Stimulated activated CD4-positive, alpha-beta T cell treated with anti-CD3 and anti-CD28 coated beads, Interleukin-12 subunit alpha, Interleukin-12 subunit beta, amount 100 ng/mL, for 48 hours (primary cell): ENCODE data around the gene XPNPEP1.

Source experiments
- DNase-seq, 3 donors: peaks; one replicate each; pipeline ENCODE4 v3.0.0-alpha.2; 2020; ENCODE audit warnings: low read depth in 2 of 3, low spot score in 1 of 3

Gene XPNPEP1

GRCh38 chr10:109895095-109895818 lies 28.1 kb downstream of the XPNPEP1 start:
- no peak for DNase-seq

DNA sequence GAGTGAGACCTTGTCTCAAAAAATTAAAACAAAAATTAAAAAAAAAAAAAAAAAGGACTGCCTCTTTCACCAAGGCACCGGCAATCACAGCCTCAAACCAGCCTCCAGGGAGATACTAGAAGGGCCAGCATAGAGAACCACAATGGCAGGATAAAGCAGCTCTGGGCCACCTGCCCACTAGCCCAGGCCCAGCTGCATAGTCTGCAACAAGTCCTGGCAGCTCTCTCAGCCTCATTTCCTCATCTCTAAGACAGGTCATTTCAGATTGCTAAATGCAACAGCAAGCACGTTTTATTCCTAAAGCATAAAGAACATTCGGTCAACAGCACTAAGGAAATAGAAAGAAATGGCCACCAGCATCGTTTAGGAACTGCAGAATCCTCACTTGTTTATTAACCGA lies 28.8 kb downstream of the XPNPEP1 start:
- DNase-seq = no peak

GRCh38 chr10:109893386-109893785 lies 29.9 kb downstream of the XPNPEP1 start:
- DNase-seq = no peak

DNA sequence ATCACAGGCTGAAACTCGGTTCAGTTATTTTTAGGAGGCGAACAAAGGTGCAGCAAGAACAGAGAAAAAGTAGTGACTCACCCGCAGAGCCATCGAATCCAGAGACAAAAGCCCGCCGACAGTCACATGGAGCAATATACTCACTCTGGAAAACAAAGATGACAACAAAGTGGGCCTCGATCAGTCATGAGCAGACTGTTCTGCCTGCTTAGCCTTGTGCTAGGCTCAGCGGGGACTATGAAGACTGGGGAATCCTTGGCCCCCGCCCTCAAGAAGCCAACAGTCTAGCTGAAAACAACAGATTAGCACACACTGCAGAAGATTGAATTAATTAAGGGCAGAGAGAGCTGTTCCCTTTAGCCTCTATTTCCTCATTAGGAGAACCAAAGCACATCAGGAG lies 30.4 kb downstream of the XPNPEP1 start:
- DNase-seq = no peak

DNA sequence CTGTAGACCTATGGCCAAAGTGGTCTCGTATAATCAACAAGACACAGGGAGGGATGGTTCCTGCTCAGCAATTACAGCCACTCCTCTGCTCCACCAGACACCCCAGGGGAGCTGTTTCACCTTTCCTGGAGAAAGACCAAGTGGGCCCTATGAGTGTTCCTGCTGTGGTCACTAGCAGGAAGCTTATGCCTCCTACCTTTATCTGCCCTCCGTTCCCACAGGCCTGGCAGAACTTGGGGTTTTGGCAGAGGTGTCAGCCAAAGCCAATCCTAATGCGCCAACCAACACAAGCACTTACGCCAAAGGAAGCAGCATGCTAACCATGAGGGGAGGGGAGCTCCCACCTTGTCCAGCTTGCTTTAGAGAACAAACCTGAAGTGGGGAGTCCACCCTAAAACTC lies 31.2 kb downstream of the XPNPEP1 start:
- DNase-seq = no peak

DNA sequence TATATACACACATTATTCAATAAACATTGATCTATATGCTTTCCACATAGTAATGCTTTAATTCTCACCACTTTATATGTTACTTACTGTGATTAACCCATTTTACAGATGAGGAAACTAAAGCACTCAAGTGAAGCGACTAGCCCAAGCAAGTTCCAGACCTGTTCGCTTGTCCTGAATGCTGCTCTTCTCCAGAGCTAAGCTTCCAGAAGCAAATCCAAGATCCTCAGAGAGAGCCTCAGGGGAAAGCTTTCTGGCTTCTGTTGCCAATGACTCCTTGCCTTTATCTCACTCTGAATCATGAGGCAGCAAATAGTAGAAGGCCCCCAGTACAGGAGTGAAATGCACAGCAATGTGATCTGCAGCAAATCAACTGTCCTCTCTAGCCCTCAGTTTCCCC lies 32.2 kb downstream of the XPNPEP1 start:
- DNase-seq = no peak

- DNase-seq = no peak
These were observed 33.4 kb downstream of the XPNPEP1 start for GRCh38 chr10:109889867-109890266.

GRCh38 chr10:109887776-109888175 lies 35.5 kb downstream of the XPNPEP1 start:
- DNase-seq = no peak

DNA sequence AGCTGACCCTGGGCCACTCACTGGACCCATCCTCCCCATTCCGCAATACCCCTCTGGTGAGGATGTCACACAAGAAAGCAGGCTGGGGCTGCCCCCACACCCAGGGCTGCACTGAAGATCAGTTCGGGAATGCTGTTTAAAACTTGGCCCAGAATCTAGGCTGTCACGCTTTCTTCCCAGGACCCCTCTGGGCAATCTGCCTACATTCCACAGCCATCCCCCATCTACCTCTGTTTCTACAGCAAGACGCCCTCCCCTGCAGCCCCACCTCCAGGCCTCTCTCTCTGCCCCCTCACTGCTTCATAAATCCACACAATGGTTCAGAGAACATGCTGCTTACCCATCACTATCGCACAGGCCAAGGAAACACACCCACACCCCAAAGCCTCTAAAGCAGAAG lies 36.1 kb downstream of the XPNPEP1 start:
- DNase-seq = no peak

DNA sequence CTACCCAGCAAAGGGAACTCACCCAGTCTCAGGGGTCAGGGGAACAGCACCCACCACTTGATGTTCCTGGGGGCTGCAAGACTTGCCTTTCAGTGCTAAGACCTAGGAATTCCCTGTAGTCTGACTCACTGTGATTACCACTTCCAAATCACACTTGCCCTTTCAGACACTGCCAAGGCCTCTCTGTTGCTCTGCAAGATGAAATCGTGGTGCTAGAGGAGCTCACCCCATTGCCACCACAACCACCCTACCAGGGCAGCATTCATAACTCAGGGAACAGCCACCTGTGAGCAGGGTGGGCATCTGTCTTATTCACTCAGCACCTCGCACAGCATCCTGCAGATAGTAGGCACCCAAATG lies 36.5 kb downstream of the XPNPEP1 start:
- no peak for DNase-seq

GRCh38 chr10:109886037-109886780 lies 37.1 kb downstream of the XPNPEP1 start:
- DNase-seq = no peak

GRCh38 chr10:109883859-109884771 lies 39.2 kb downstream of the XPNPEP1 start:
- DNase-seq = peak; percentile 15 to 52 (median 46)

DNA sequence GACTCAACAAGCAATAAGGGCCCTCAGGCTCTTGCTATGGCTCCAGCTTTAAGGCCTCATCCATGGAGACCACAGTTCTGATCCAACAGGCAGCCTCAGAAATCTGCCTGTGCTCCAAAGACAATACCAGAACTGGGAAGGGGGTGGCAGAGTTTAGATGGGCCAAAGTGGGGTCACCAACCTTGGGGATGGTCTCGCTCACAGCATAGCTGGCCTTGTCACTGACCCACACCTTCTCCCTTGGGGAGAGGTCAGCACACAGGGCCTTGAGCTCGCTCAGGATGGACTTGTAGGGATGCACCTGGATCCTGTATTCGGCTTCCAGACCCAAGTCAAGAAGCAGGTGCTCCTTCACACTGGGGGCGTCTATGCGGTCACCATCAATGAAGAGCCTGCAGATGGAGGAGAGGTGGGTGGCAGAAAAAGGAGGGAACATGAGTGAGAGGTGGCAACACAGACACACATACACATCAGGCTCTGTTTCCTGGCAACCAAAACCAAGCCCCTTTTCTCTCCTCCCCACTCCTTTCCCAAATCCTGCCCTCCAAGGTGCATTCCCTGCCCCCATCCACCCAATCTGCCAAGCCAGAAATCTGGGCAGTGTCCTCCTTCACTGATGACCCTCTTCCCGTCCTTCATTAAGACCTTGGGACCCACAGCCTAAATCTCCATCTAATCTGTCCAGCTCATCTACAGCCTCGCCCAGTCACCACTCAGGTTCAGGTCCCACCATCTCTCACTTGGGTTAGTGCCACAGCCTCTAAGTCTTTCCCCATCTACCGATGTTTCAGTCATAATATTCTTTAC lies 40.9 kb downstream of the XPNPEP1 start:
- DNase-seq = no peak

GRCh38 chr10:109881769-109882057 lies 41.6 kb downstream of the XPNPEP1 start:
- DNase-seq = no peak

DNA sequence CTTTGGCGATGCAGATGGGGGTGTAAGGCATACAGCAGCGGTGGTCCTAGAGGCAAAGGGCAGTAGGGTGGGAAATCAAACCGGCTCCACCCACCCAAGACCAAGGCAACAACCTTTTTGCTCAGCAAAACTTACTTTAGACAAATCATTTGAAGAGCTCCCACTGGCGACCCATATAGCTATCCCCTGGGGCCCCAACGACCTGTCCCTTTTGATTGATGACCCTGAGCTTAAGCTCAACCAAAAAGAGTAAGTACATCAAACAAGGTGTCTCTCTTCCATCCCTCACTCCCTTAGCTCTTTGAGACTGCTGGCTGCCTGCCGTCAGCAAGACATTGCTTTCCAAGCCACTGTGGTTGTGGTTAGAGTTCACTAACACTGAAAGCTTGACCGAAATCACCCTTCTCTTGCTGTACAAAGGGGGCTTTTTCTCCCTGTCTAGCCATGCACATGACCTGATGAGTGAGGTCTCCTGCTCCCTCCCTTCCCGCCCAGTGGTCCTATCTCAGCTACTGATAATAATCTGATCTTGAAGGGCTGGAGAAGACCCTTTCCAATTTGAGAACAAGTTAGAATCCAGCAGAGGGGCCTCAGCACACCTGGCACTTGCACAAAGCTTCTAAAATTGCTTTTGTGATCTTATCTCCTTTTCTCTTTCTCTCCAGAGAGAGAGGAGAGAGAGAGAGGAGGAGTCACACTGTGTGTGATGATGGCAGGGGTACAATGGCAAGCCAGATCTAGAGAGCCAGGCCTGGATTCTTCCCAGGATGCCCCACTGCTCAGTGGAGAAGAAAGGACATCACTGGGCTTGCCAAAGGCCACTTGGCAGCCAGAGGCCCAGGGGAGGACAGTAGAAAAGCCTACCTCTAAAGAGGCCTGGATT lies 42.2 kb downstream of the XPNPEP1 start:
- no peak for DNase-seq

GRCh38 chr10:109877546-109877945 lies 45.8 kb downstream of the XPNPEP1 start:
- no peak for DNase-seq

- no peak for DNase-seq
These were observed 47.2 kb downstream of the XPNPEP1 start for GRCh38 chr10:109875828-109876821.

GRCh38 chr10:109875151-109875568 lies 48.2 kb downstream of the XPNPEP1 start:
- no peak for DNase-seq

DNA sequence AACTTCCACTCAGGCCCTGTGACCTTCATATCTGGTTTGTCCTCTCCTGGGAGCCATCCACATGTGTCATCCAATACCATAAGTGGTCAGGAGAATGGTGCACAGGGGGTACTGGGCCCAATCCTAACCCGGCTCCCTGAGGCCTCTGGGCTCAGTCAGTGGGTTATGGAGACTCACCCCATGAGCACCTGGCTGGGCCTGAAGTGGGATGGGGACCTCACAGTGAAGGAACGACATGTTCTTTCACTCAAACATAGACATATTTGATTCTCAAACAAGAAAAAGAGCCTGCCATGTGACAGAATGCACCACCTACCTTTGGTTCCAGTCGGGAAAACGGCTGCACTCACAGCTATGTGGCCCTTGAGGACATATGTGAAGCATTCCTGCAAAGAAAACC lies 51.8 kb downstream of the XPNPEP1 start:
- no peak for DNase-seq
